ENCODE results near the gene OLAH. TPM values are rescaled to one million over a fixed set of nuclear protein-coding genes. Genes with fewer than 3 reads are reported as not detected.

OLAH gene
- polyA plus RNA-seq, 1 donor (not counting 4 experiments of a cell fraction or from before 2014, with no cell fraction given), result 0.54 TPM

- Histone ChIP-seq H2AFZ (ENCODE audit: control insufficient read depth, low read length) (no peak overlapping the region), H3K4me3 (ENCODE audit: control insufficient read depth in 2 of 3, extremely low read depth in 1 of 3, insufficient read depth in 2 of 3, low read depth in 1 of 3, low read length in 3 of 3) (no peak overlapping the region), H4K20me1 (ENCODE audit: control insufficient read depth, extremely low read depth, insufficient read depth, low read length) (no peaks in the 10 kb centered on the region), H3K4me2 (ENCODE audit: control insufficient read depth, extremely low read depth, insufficient read depth, low read depth, low read length) (no peak overlapping the region), H3K4me1 (ENCODE audit: control insufficient read depth, extremely low read depth, insufficient read depth, low read length) (no peaks in the 10 kb centered on the region), H3K9me1 (ENCODE audit: control insufficient read depth, extremely low read depth, insufficient read depth, low read length) (no peaks in the 10 kb centered on the region), H3K9ac (ENCODE audit: control insufficient read depth, extremely low read depth, insufficient read depth, low read length) (no peak overlapping the region), H3K9me3 (ENCODE audit: control insufficient read depth, low read depth, low read length) (no peaks in the 10 kb centered on the region), H3K36me3 (ENCODE audit: control insufficient read depth in 2 of 2, extremely low read depth in 1 of 2, insufficient read depth in 2 of 2, low read length in 2 of 2) (no peaks in the 10 kb centered on the region), H3K27me3 (ENCODE audit: control insufficient read depth, extremely low read depth, insufficient read depth, low read length) (no peaks in the 10 kb centered on the region), H3K27ac (ENCODE audit: control insufficient read depth, insufficient read depth, low read length) (no peak overlapping the region), H3K79me2 (ENCODE audit: control insufficient read depth, insufficient read depth, low read length) (no peaks in the 10 kb centered on the region)
- DNase-seq (ENCODE audit: low read depth, low spot score) (no peak), FAIRE-seq (no peak)
- dilution Hi-C loops (cut with MboI; ENCODE audit: extremely low pct_ligation_motif_present, low sequenced_read_pairs), result no loop called here
- TF ChIP-seq EZH2 (IDR thresholded peaks at IDR 0.05; ENCODE audit: low read length), result no peak
- TF ChIP-seq CTCF (optimal IDR thresholded peaks at IDR 0.05 in 1 of 3, IDR thresholded peaks at IDR 0.05 in 1 of 3, conservative IDR thresholded peaks at IDR 0.05 in 1 of 3; ENCODE audit: extremely low read depth in 1 of 3, insufficient read depth in 2 of 3, low read length in 3 of 3), result no peak
Observed at GRCh38 chr10:15052121-15052520, 8.4 kb downstream of the OLAH start.

GRCh38 chr10:15053061-15053460 is 9.3 kb downstream of the OLAH start:
- H3K4me3 ChIP-seq (ENCODE audit: control insufficient read depth in 2 of 3, extremely low read depth in 1 of 3, insufficient read depth in 2 of 3, low read depth in 1 of 3, low read length in 3 of 3), result no peak overlapping the region
- no peak for FAIRE-seq
- no peaks in the 10 kb centered on the region for H3K4me1 ChIP-seq (ENCODE audit: control insufficient read depth, extremely low read depth, insufficient read depth, low read length)
- no peaks in the 10 kb centered on the region for H3K9me3 ChIP-seq (ENCODE audit: control insufficient read depth, low read depth, low read length)
- H3K79me2 ChIP-seq (ENCODE audit: control insufficient read depth, insufficient read depth, low read length), result no peaks in the 10 kb centered on the region
- H3K27me3 ChIP-seq (ENCODE audit: control insufficient read depth, extremely low read depth, insufficient read depth, low read length), result no peaks in the 10 kb centered on the region
- H2AFZ ChIP-seq (ENCODE audit: control insufficient read depth, low read length), result no peak overlapping the region
- H4K20me1 ChIP-seq (ENCODE audit: control insufficient read depth, extremely low read depth, insufficient read depth, low read length), result no peaks in the 10 kb centered on the region
- no peak overlapping the region for H3K27ac ChIP-seq (ENCODE audit: control insufficient read depth, insufficient read depth, low read length)
- no peak overlapping the region for H3K9ac ChIP-seq (ENCODE audit: control insufficient read depth, extremely low read depth, insufficient read depth, low read length)
- no peaks in the 10 kb centered on the region for H3K36me3 ChIP-seq (ENCODE audit: control insufficient read depth in 2 of 2, extremely low read depth in 1 of 2, insufficient read depth in 2 of 2, low read length in 2 of 2)
- no peak overlapping the region for H3K4me2 ChIP-seq (ENCODE audit: control insufficient read depth, extremely low read depth, insufficient read depth, low read depth, low read length)
- dilution Hi-C loops (cut with MboI; ENCODE audit: extremely low pct_ligation_motif_present, low sequenced_read_pairs), result no loop called here
- H3K9me1 ChIP-seq (ENCODE audit: control insufficient read depth, extremely low read depth, insufficient read depth, low read length), result no peaks in the 10 kb centered on the region
- TF ChIP-seq EZH2 (IDR thresholded peaks at IDR 0.05; ENCODE audit: low read length), result no peak
- no peak for TF ChIP-seq CTCF (optimal IDR thresholded peaks at IDR 0.05 in 1 of 3, IDR thresholded peaks at IDR 0.05 in 1 of 3, conservative IDR thresholded peaks at IDR 0.05 in 1 of 3; ENCODE audit: extremely low read depth in 1 of 3, insufficient read depth in 2 of 3, low read length in 3 of 3)
- DNase-seq (ENCODE audit: low read depth, low spot score), result no peak

Data from keratinocyte (primary cell).